HUES6 (cell line): Measurements from ENCODE around the gene FOXF2.

Experiments used
- H3K27ac ChIP-seq: 2 replicates; pipeline ENCODE4 v1.7.0; 2013; ENCODE audit warnings: low read depth, mild to moderate bottlenecking, low read length, inconsistent platforms
- H3K27me3 ChIP-seq: 2 replicates; pipeline ENCODE4 v1.6.1; 2013; ENCODE audit warnings: low read length; ENCODE audit not compliant: control insufficient read depth, insufficient read depth
- H3K36me3 ChIP-seq: 2 replicates; pipeline ENCODE4 v1.6.1; 2013; ENCODE audit warnings: low read length; ENCODE audit not compliant: control insufficient read depth, insufficient read depth
- H3K4me1 ChIP-seq: 2 replicates; pipeline ENCODE4 v1.6.1; 2013; ENCODE audit warnings: low read length; ENCODE audit not compliant: control insufficient read depth, insufficient read depth
- H3K4me3 ChIP-seq: 2 replicates; pipeline ENCODE4 v1.5.1; 2013; ENCODE audit warnings: low read depth, low read length
- H3K9ac ChIP-seq: one replicate; pipeline ENCODE4 v1.6.1; 2013; ENCODE audit warnings: mild to moderate bottlenecking, low read length
- H3K9me3 ChIP-seq: 2 replicates; pipeline ENCODE4 v1.6.1; 2013; ENCODE audit warnings: low read depth, low read length; ENCODE audit not compliant: control insufficient read depth, insufficient read depth

FOXF2 gene

GRCh38 chr6:1378065-1379016 is 11.0 kb upstream of the FOXF2 start:
- peaks cover 99% of the 10 kb centered on the region for H3K27me3 ChIP-seq
- H3K4me3 ChIP-seq: peak overlapping the region; percentile 53
- peak overlapping the region; percentile 12 for H3K9ac ChIP-seq
- H3K36me3 ChIP-seq: no peaks in the 10 kb centered on the region
- H3K9me3 ChIP-seq: no peaks in the 10 kb centered on the region
- peaks cover 24% of the 10 kb centered on the region for H3K4me1 ChIP-seq
- H3K27ac ChIP-seq: no peak overlapping the region

DNA sequence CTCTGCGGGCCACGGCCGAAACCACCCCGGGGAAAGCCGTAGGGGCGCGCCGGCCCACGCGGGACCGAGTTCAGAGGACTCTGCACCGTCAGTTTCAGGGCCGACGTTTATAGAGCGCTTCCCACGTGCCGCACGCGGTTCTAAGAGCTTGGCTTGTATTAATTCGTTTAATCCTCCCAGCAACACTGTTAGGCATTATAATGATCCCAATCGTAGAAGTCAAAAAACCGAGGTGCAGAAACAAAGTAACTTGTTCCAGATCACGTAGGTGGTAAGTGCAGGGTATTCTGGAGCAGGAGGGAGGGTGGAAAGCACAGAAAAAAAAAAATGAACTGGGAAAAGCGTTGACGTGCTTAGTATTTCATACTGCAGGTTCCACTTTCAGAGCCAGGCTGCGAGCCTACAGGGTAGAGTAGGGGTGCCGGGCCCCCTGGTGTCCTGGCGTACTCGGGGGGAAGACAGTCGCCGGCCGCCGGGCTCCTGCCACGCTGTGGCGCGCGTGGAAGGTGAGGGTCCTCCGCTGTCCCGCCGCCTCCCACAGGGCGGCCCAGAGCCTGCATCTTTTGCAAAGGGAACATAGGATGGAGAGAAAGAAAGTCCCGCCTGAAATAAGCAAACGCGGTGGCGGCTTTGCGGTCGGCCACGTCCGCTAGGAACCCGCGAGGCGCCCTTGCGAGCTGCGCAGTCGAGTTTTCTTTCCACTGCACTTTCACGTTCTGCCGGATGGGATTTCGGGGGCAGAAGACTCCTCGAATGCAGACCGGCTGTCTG is 10.2 kb upstream of the FOXF2 start:
- H3K27ac ChIP-seq: no peak overlapping the region
- peak overlapping the region; percentile 53 for H3K4me3 ChIP-seq
- H3K36me3 ChIP-seq: no peaks in the 10 kb centered on the region
- H3K4me1 ChIP-seq: peaks cover 24% of the 10 kb centered on the region
- H3K9ac ChIP-seq: no peak overlapping the region
- no peaks in the 10 kb centered on the region for H3K9me3 ChIP-seq
- peaks cover 99% of the 10 kb centered on the region for H3K27me3 ChIP-seq

DNA sequence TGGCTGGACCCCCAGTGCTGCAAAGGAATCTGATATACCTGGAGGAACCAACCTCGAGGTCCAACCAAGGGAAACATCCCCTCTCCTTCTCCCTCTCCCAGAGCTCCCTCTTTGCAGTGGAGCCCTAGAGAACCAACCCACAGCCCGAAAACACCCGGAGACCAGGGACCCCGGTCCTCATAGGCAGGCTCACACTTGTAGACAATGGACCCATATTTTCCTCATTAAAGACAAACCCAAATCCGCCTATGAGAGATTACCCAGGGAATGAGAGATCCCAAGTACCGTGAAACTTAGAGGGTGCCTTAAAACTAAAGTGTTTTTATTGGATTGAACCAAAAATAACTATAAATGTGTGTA is 9.6 kb upstream of the FOXF2 start:
- Histone ChIP-seq H3K4me3 (peak overlapping the region; percentile 53; the same call in 1 of the 2 replicates), H3K9ac (no peak overlapping the region), H3K36me3 (no peaks in the 10 kb centered on the region), H3K27ac (no peak overlapping the region), H3K4me1 (peaks cover 24% of the 10 kb centered on the region), H3K27me3 (peaks cover 99% of the 10 kb centered on the region), H3K9me3 (no peaks in the 10 kb centered on the region)

- Histone ChIP-seq H3K4me3 (0 out of 2 replicates have a peak overlapping the region, but pooled peaks have one; percentile 19), H3K9ac (no peak overlapping the region), H3K4me1 (peaks cover 31% of the 10 kb centered on the region), H3K36me3 (no peaks in the 10 kb centered on the region), H3K27ac (no peak overlapping the region), H3K9me3 (no peaks in the 10 kb centered on the region), H3K27me3 (peaks cover 99% of the 10 kb centered on the region)
Observed at GRCh38 chr6:1380625-1381427, 8.6 kb upstream of the FOXF2 start.

DNA sequence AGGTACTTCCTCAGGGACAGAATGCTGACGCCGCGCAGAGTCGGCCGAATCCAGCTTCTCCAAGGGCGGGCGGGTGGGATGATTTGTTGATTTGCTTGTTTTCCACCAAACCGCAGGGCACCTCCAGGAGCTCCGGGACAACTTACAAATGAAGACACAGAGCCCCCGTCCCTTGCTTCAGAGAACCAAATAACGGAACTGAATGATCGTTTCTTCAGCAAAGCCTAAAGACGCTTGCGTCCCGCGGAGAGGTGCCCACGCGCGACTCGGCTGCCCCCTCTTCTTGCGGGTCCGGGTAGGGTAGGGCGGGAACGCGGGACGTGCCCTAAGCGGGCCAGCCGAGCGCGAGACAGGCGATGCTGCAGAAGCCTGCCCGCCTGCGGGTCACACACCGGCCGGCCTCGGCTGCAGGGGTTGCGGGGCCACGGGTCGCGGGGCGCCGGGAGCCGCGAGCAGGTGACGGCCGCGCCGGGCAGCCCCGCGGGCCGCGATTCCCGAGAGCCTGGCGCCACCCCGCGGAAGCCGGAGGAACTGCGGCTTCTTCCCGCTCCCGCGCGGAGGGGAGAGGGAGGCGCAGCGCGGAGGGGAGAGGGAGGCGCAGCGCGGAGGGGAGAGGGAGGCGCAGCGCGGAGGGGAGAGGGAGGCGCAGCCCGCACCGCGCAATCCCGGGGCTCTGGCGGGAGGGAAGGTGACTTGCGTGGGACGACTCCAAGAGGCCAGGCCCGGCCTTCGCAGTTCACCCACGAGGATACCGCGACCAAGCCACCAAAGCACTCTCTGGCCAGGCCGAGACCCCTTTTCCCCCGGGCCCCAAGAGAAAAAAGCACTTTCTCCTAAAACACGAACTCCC is 7.7 kb upstream of the FOXF2 start:
- H3K4me1 ChIP-seq: peaks cover 37% of the 10 kb centered on the region
- no peak overlapping the region for H3K9ac ChIP-seq
- peak overlapping the region; percentile 58 for H3K4me3 ChIP-seq
- H3K27ac ChIP-seq: no peak overlapping the region
- H3K9me3 ChIP-seq: no peaks in the 10 kb centered on the region
- no peaks in the 10 kb centered on the region for H3K36me3 ChIP-seq
- H3K27me3 ChIP-seq: peaks cover 99% of the 10 kb centered on the region

DNA sequence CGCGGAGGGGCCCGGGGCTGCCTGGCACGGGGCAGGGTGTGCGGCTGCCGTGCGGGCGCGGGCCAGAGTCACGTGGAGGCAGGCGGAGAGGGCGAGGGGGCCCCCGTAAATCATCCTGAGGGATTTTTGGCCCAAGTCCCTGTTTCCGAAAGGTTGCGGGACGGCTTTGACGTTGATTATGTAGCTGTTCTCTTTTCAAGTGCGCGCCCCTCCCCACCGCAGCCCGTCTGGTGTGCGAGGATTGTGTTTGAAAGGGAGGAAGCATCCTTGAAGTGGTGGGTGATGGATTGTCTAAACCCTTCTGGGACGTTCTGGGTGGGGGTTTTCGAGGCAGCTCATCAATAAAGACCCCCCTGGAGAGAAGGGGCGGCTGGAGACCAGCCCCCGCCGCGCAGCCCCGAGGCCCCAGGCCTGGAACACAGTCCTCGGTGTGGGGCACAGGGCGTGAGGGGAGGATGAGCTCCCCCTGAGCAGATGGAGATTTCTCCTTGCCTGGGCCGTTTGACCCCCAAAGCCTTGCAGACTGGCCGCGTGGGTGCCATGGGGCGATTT is 7.0 kb upstream of the FOXF2 start:
- Histone ChIP-seq H3K9me3 (no peaks in the 10 kb centered on the region), H3K27me3 (peaks cover 99% of the 10 kb centered on the region), H3K9ac (no peak overlapping the region), H3K4me3 (peak overlapping the region; percentile 58), H3K4me1 (peaks cover 39% of the 10 kb centered on the region), H3K27ac (no peak overlapping the region), H3K36me3 (no peaks in the 10 kb centered on the region)

GRCh38 chr6:1382883-1383728 is 6.3 kb upstream of the FOXF2 start:
- H3K36me3 ChIP-seq: no peaks in the 10 kb centered on the region
- H3K4me1 ChIP-seq: peaks cover 39% of the 10 kb centered on the region
- no peak overlapping the region for H3K27ac ChIP-seq
- H3K27me3 ChIP-seq: peaks cover 99% of the 10 kb centered on the region
- no peaks in the 10 kb centered on the region for H3K9me3 ChIP-seq
- H3K4me3 ChIP-seq: peak overlapping the region; percentile 58
- H3K9ac ChIP-seq: no peak overlapping the region

DNA sequence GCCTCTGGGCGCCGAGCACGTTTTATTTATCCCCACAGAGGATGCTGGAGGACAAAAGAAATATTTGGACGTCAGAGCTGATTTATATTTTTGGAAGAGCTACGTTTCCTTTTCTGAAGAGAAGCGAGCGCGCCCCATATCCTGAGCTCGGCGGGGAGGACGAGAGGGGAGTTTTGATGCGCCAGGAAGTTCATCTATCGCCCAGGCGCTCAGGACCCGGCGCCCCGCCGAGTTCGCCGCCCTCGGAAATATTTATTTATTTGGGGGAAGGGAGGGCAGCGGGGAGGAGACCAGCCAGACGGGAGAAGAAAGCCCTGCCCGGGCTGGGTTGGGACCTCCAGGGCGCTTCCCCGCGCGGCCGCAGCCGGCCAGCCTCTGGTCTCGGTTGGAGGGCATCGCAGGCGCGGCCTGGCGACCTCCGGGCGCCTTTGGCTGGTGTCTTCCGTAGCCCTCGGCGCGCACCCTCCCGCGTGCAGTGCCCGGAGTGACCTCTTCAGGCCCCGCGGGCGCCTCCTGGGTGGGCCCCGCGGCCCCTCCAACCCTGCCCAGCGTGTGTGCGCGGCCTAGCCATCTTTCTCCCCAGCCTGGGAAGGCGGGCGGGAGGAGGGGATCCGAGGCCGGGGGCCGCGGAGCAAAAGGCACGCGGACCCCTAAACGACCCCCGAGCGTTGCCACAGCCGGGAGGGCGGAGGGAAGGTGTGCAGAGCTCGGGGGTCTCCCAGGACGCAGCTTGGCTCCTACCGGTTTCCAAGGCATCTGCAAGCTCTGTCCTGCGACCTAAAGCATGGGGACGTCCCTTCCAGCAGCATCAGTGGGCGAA is 5.4 kb upstream of the FOXF2 start:
- Histone ChIP-seq H3K36me3 (no peaks in the 10 kb centered on the region), H3K4me3 (peak overlapping the region; percentile 58), H3K27ac (no peak overlapping the region), H3K9me3 (no peaks in the 10 kb centered on the region), H3K9ac (no peak overlapping the region), H3K4me1 (peaks cover 47% of the 10 kb centered on the region), H3K27me3 (peaks cover 99% of the 10 kb centered on the region)

DNA sequence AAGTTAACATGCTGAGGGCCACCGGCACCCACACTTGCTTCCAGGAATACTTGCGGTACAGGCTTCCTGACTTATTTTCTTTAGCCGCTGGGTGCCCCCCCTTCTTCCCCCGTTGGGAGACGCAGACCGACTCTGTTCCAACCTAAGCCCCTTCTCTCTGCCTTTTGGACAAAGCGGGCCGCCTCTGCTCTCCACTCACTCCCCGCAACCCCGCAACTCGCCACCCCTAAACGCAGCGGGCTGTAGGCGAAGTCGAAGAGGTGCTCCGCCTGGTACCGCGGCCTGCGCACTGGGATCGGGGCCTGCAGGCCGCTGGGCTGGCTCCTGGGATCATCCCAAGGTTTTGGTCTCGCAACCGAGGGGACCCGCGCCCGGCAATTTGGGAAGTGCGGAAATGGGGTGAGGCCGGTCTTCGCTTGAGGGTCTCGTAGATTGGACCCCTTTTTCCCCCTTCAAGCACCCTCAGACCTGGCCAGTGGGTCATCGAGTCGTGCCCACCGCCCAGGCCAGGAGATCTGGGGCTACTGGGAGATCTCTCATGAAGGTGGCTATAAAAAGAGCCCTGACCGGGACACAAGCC is 4.7 kb upstream of the FOXF2 start:
- Histone ChIP-seq H3K27me3 (peaks cover 98% of the 10 kb centered on the region), H3K4me3 (peak overlapping the region; percentile 58), H3K9ac (no peak overlapping the region), H3K36me3 (no peaks in the 10 kb centered on the region), H3K9me3 (no peaks in the 10 kb centered on the region), H3K27ac (no peak overlapping the region), H3K4me1 (peaks cover 44% of the 10 kb centered on the region)
